Activated B cell treated with CpG ODN at 0.5 μM for 24 hours (primary cell): ENCODE measurements around the gene NAP1L2. TPM values are rescaled to one million over a fixed set of nuclear protein-coding genes. Genes with fewer than 3 reads are reported as not detected.

Experiments
- ATAC-seq: fragments of 200-7000 bp; cut with Tn5 transposase; one replicate; pipeline ENCODE4 v1.10.0; 2021; ENCODE audit warnings: low read depth, mild to moderate bottlenecking, moderate library complexity
- CTCF ChIA-PET: fragments of 350-600 bp; sonication (Branson Sonifier 250); formaldehyde crosslinking; loops from one replicate; lab custom pipeline; 2021; ENCODE audit warnings: antibody characterized with exemption; lab: Charles Lee
- POLR2A ChIA-PET: fragments of 350-600 bp; sonication (Branson Sonifier 250); formaldehyde crosslinking; loops from one replicate; lab custom pipeline; 2021; ENCODE audit warnings: antibody characterized with exemption; lab: Charles Lee
- DNase-seq: peaks from one replicate; pipeline ENCODE4 v3.0.0; 2022
- H3K27ac Mint-ChIP-seq: one replicate; pipeline ENCODE4 v1.8.0; 2020; ENCODE audit warnings: mixed read lengths
- H3K27me3 Mint-ChIP-seq: one replicate; pipeline ENCODE4 v1.8.0; 2021; ENCODE audit warnings: mixed read lengths
- H3K36me3 Mint-ChIP-seq: one replicate; pipeline ENCODE4 v1.8.0; 2021; ENCODE audit warnings: low read depth, mixed read lengths
- H3K4me1 Mint-ChIP-seq: one replicate; pipeline ENCODE4 v1.8.0; 2021; ENCODE audit warnings: mixed read lengths
- H3K4me3 Mint-ChIP-seq: one replicate; pipeline ENCODE4 v1.8.0; 2020; ENCODE audit warnings: mild to moderate bottlenecking, mixed read lengths
- H3K9me3 Mint-ChIP-seq: one replicate; pipeline ENCODE4 v1.8.0; 2020; ENCODE audit warnings: mixed read lengths
- intact Hi-C: fragments of 100-400 bp; cut with micrococcal nuclease; formaldehyde crosslinking; loops from one replicate; pipeline ENCODE4 v1.15.1; 2024
- total RNA-seq: library from RNA; stranded (reverse); gene quantifications from 2 replicates; pipeline ENCODE4 v1.2.3, GENCODE V29; 2022
- TF ChIP-seq, protein P1 (sequence below): fragments of 200-600 bp; IDR thresholded peaks from one replicate; pipeline ENCODE4 v1.8.0; 2022; ENCODE audit warnings: antibody characterized with exemption, mild to moderate bottlenecking

The NAP1L2 gene
- total RNA-seq = 0.80 and 1.1 TPM in 2 replicates

- intact Hi-C loops = no loop called here
- H3K4me3 Mint-ChIP-seq = peak within 1 kb of the TSS; percentile 74
- TF ChIP-seq, protein P1, sequence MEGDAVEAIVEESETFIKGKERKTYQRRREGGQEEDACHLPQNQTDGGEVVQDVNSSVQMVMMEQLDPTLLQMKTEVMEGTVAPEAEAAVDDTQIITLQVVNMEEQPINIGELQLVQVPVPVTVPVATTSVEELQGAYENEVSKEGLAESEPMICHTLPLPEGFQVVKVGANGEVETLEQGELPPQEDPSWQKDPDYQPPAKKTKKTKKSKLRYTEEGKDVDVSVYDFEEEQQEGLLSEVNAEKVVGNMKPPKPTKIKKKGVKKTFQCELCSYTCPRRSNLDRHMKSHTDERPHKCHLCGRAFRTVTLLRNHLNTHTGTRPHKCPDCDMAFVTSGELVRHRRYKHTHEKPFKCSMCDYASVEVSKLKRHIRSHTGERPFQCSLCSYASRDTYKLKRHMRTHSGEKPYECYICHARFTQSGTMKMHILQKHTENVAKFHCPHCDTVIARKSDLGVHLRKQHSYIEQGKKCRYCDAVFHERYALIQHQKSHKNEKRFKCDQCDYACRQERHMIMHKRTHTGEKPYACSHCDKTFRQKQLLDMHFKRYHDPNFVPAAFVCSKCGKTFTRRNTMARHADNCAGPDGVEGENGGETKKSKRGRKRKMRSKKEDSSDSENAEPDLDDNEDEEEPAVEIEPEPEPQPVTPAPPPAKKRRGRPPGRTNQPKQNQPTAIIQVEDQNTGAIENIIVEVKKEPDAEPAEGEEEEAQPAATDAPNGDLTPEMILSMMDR = no peak
Measured at GRCh38 chrX:73214426-73215094, at the start of gene NAP1L2. Gene NAP1L2, minus strand, starts transcription at chrX:73214851. Its CDS starts 359 bp downstream, at chrX:73214492.

DNA sequence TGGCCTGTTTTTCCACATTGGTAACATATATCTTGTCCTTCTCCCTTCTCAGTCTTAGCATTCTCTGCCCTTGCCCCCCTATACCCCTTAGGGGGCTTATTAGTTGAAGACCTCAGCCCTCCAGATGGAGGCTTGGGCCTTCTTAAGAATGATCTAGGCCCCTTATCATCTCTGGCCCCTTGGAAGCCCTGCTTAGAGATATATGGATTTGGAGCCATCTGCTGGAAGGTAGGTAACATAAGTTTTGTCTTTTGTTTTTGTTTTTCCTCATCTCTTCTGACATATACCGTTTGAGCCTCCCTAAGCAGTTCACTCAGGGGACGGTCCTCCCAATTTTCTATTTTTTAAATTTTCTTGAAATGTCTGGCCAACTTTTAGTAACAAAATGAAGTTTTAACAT is 48.3 kb upstream of the NAP1L2 start:
- CTCF ChIA-PET = no interaction called here
- POLR2A ChIA-PET = no interaction called here
- intact Hi-C loops = no loop called here
- DNase-seq = no peak
- TF ChIP-seq, protein P1 = no peak
- ATAC-seq = no peak
- Mint-ChIP-seq H3K27me3 (no peaks in the 10 kb centered on the region), H3K9me3 (no peaks in the 10 kb centered on the region), H3K36me3 (no peaks in the 10 kb centered on the region), H3K27ac (no peak overlapping the region), H3K4me1 (no peaks in the 10 kb centered on the region), H3K4me3 (no peak overlapping the region)

More at GRCh38 chrX:73214426-73215094, at the start of gene NAP1L2:
- Mint-ChIP-seq H3K9me3 (peaks cover 4% of the 10 kb centered on the region), H3K27me3 (peaks cover 3% of the 10 kb centered on the region), H3K36me3 (no peaks in the 10 kb centered on the region), H3K27ac (peak within 1 kb of the TSS; percentile 59), H3K4me1 (peaks cover 6% of the 10 kb centered on the region)
- ATAC-seq = peak; percentile 65
- no peak for DNase-seq
- ChIA-PET CTCF (no interaction called here), POLR2A (no interaction called here)

- H3K36me3 Mint-ChIP-seq = no peaks in the 10 kb centered on the region
- TF ChIP-seq, protein P1 = no peak
- no peaks in the 10 kb centered on the region for H3K27me3 Mint-ChIP-seq
- intact Hi-C loops = no loop called here
- no peak for DNase-seq
- ChIA-PET CTCF (no interaction called here), POLR2A (no interaction called here)
- no peak for ATAC-seq
- H3K9me3 Mint-ChIP-seq = peaks cover 2% of the 10 kb centered on the region
- no peaks in the 10 kb centered on the region for H3K4me1 Mint-ChIP-seq
- H3K27ac Mint-ChIP-seq = no peak overlapping the region
- no peak overlapping the region for H3K4me3 Mint-ChIP-seq
Measured at GRCh38 chrX:73239242-73239641, 24.6 kb upstream of the NAP1L2 start.

GRCh38 chrX:73217621-73218020 is 3.0 kb upstream of the NAP1L2 start:
- Mint-ChIP-seq H3K4me1 (peaks cover 6% of the 10 kb centered on the region), H3K27ac (no peak overlapping the region), H3K27me3 (peaks cover 3% of the 10 kb centered on the region), H3K9me3 (peaks cover 4% of the 10 kb centered on the region), H3K36me3 (no peaks in the 10 kb centered on the region), H3K4me3 (no peak overlapping the region)
- POLR2A ChIA-PET = no interaction called here
- TF ChIP-seq, protein P1 = no peak
- intact Hi-C loops = no loop called here
- DNase-seq (no peak), ATAC-seq (no peak)
- CTCF ChIA-PET = no interaction called here

GRCh38 chrX:73215246-73215645 is 595 bp upstream of the NAP1L2 start:
- peak overlapping the region; percentile 59 for H3K27ac Mint-ChIP-seq
- no peak for ATAC-seq
- peaks cover 3% of the 10 kb centered on the region for H3K27me3 Mint-ChIP-seq
- H3K4me3 Mint-ChIP-seq = peak overlapping the region; percentile 74
- no peak for DNase-seq
- H3K4me1 Mint-ChIP-seq = peaks cover 6% of the 10 kb centered on the region
- intact Hi-C loops = no loop called here
- TF ChIP-seq, protein P1 = no peak
- no peaks in the 10 kb centered on the region for H3K36me3 Mint-ChIP-seq
- ChIA-PET CTCF (no interaction called here), POLR2A (no interaction called here)
- peaks cover 4% of the 10 kb centered on the region for H3K9me3 Mint-ChIP-seq
